Measurements from ENCODE around the gene ICA1. TPM values are rescaled to one million over a fixed set of nuclear protein-coding genes. Genes with fewer than 3 reads are reported as not detected.

The ICA1 gene
- total RNA-seq, 1 experiment from 2014 or later = 28.8 TPM

- H4K5ac ChIP-seq (ENCODE audit: insufficient read length, low read depth, low read length) = no peak overlapping the region
- H2AK5ac ChIP-seq (ENCODE audit: insufficient read length, low read length) = no peak overlapping the region
- H3K9me3 Mint-ChIP-seq = peaks cover 0 to 11% of the 10 kb centered on the region in 2 experiments; a peak in 3 of 5 replicates
- no peak overlapping the region for H2BK20ac ChIP-seq (ENCODE audit: low read depth, low read length, poor library complexity, severe bottlenecking)
- H3K36me3 Mint-ChIP-seq (ENCODE audit: insufficient read depth in 1 of 3, low read depth in 3 of 3) = peaks cover 8 to 15% (median 12%) of the 10 kb centered on the region in 3 experiments
- no peaks in the 10 kb centered on the region for H3K27me3 Mint-ChIP-seq (ENCODE audit: low read depth)
- no peak overlapping the region for H3K4ac ChIP-seq (ENCODE audit: low read depth, low read length)
- no peak for TF ChIP-seq CTCF (conservative IDR thresholded peaks at IDR 0.05)
- H3K56ac ChIP-seq (ENCODE audit: insufficient read length, low read depth, low read length) = no peak overlapping the region
- H3K27me3 ChIP-seq (ENCODE audit: insufficient read depth, low read length) = no peaks in the 10 kb centered on the region
- H3K79me2 ChIP-seq (ENCODE audit: insufficient read depth, low read length) = no peaks in the 10 kb centered on the region
- H3K79me1 ChIP-seq (ENCODE audit: insufficient read depth, low read depth, low read length, poor library complexity, severe bottlenecking) = no peaks in the 10 kb centered on the region
- DNase-seq = no peak
- no peak overlapping the region for H3K14ac ChIP-seq (ENCODE audit: insufficient read depth, low read length)
- H2AFZ ChIP-seq (ENCODE audit: low read length) = no peak overlapping the region
- no peaks in the 10 kb centered on the region for H3K23me2 ChIP-seq (ENCODE audit: insufficient read length, low read depth, low read length, poor library complexity, severe bottlenecking)
- no peak overlapping the region for H3K9ac ChIP-seq (ENCODE audit: extremely low read depth, insufficient read length, low read length)
- peaks cover 8% of the 10 kb centered on the region for H3K4me1 ChIP-seq (ENCODE audit: insufficient read depth, low read length)
- H3K18ac ChIP-seq (ENCODE audit: insufficient read length, low read depth, low read length) = no peak overlapping the region
- no CpG with 5 or more reads among the region's 2 CpGs for WGBS (ENCODE audit: extremely low coverage, insufficient read length, low lambda C conversion rate)
- no peaks in the 10 kb centered on the region for H3K9me3 ChIP-seq (ENCODE audit: control insufficient read depth, low read depth, low read length)
- H2BK15ac ChIP-seq (ENCODE audit: low read depth, low read length) = no peak overlapping the region
- no peak overlapping the region for H4K8ac ChIP-seq (replicated peaks; ENCODE audit: insufficient read length, low read depth, low read length)
- no peak overlapping the region for H4K91ac ChIP-seq (ENCODE audit: insufficient read length, low read depth, low read length)
- no peak overlapping the region for H3K23ac ChIP-seq (ENCODE audit: insufficient read length, low read depth, low read length)
- no peak overlapping the region for H3T11ph ChIP-seq (ENCODE audit: low read length)
- H2BK12ac ChIP-seq (ENCODE audit: insufficient read length, low read depth, low read length) = no peak overlapping the region
- no peak overlapping the region for H2BK120ac ChIP-seq (ENCODE audit: low read depth, low read length, poor library complexity, severe bottlenecking)
- H2BK5ac ChIP-seq (ENCODE audit: insufficient read length, low read length) = no peak overlapping the region
- H3K27ac ChIP-seq (ENCODE audit: insufficient read length, low read depth, low read length) = no peak overlapping the region
- H3K27ac Mint-ChIP-seq = no peak overlapping the region
- H3K4me2 ChIP-seq (ENCODE audit: insufficient read depth, insufficient read length, low read length) = no peak overlapping the region
- peaks cover 17 to 18% of the 10 kb centered on the region in 2 experiments for H3K4me1 Mint-ChIP-seq
- no peak overlapping the region for H3K4me3 Mint-ChIP-seq
- no peaks in the 10 kb centered on the region for H4K20me1 ChIP-seq (ENCODE audit: control insufficient read depth, insufficient read depth, insufficient read length)
Measured at GRCh38 chr7:8117195-8117594, 144.8 kb downstream of the ICA1 start.

All from H9 (cell line).